HepG2 (cell line): ENCODE measurements around the gene CHIC2. TPM values are rescaled to one million over a fixed set of nuclear protein-coding genes. Genes with fewer than 3 reads are reported as not detected.
A peak's percentile ranks its signal among the peaks of the same experiment; 100 is the strongest.

Source experiments
- AFF4 ChIP-seq: sonication (generic); formaldehyde crosslinking; IDR thresholded peaks from 2 replicates; pipeline ENCODE4 v1.4.0; 2020; ENCODE audit warnings: missing genetic modification reagents
- CEBPG ChIP-seq: IDR thresholded peaks from 2 replicates; pipeline ENCODE4 v1.6.1; 2016
- CREM ChIP-seq, 2 experiments: sonication (generic) in 1 of 2; formaldehyde crosslinking in 1 of 2; IDR thresholded peaks; 2 replicates each; pipeline versions ENCODE4 v1.4.0 to v1.6.1; 2016 to 2020; ENCODE audit warnings: antibody characterized with exemption in 1 of 2, mild to moderate bottlenecking in 1 of 2, missing genetic modification reagents in 1 of 2
- DDIT3 ChIP-seq: sonication (generic); formaldehyde crosslinking; IDR thresholded peaks from 2 replicates; pipeline ENCODE4 v1.4.0; 2020; ENCODE audit warnings: mild to moderate bottlenecking, missing genetic modification reagents
- FOXJ3 ChIP-seq: sonication (generic); formaldehyde crosslinking; IDR thresholded peaks from 2 replicates; pipeline ENCODE4 v1.4.0; 2020; ENCODE audit warnings: missing genetic modification reagents, mild to moderate bottlenecking, borderline replicate concordance
- FOXK1 ChIP-seq: sonication (generic); formaldehyde crosslinking; IDR thresholded peaks from 2 replicates; pipeline ENCODE4 v1.4.0; 2020; ENCODE audit warnings: low read depth, missing genetic modification reagents, borderline replicate concordance
- JUN ChIP-seq: sonication (generic); formaldehyde crosslinking; IDR thresholded peaks from 2 replicates; pipeline ENCODE4 v1.4.0; 2020; ENCODE audit warnings: mild to moderate bottlenecking, missing genetic modification reagents
- JUNB ChIP-seq: sonication (generic); formaldehyde crosslinking; IDR thresholded peaks from 2 replicates; pipeline ENCODE4 v1.8.0; 2022; ENCODE audit warnings: missing genetic modification reagents, mild to moderate bottlenecking, borderline replicate concordance
- MBNL3 ChIP-seq: fragments of 250-450 bp; sonication (Bioruptor Pico); conservative IDR thresholded peaks from 2 replicates; pipeline ENCODE4 v1.8.0; 2022; ENCODE audit warnings: mild to moderate bottlenecking, inconsistent platforms
- MIER3 ChIP-seq: IDR thresholded peaks from 2 replicates; pipeline ENCODE4 v1.6.1; 2016; ENCODE audit warnings: missing compliant biosample characterization, borderline replicate concordance
- PHF20 ChIP-seq: sonication (generic); formaldehyde crosslinking; IDR thresholded peaks from 2 replicates; pipeline ENCODE4 v1.5.0; 2020; ENCODE audit warnings: mild to moderate bottlenecking, missing genetic modification reagents
- SKI ChIP-seq: fragments of 450-650 bp; IDR thresholded peaks from one replicate; pipeline ENCODE4 v1.6.1; 2018; ENCODE audit warnings: mild to moderate bottlenecking; ENCODE audit not compliant: partially characterized antibody
- SMARCC2 ChIP-seq: fragments of 450-650 bp; IDR thresholded peaks from 2 replicates; pipeline ENCODE4 v1.6.1; 2017; ENCODE audit warnings: antibody characterized with exemption, mild to moderate bottlenecking
- SNAPC5 ChIP-seq: sonication (generic); formaldehyde crosslinking; IDR thresholded peaks from 2 replicates; pipeline ENCODE4 v1.8.1; 2023; ENCODE audit warnings: mild to moderate bottlenecking, missing genetic modification reagents, borderline replicate concordance
- ZFP91 ChIP-seq: sonication (generic); formaldehyde crosslinking; IDR thresholded peaks from 2 replicates; pipeline ENCODE4 v1.9.0; 2022; ENCODE audit warnings: missing genetic modification reagents, mild to moderate bottlenecking, borderline replicate concordance
- ZNF205 ChIP-seq: IDR thresholded peaks from 2 replicates; pipeline ENCODE4 v1.6.1; 2018; ENCODE audit warnings: missing biosample characterization, missing genetic modification reagents
- ZNF337 ChIP-seq: sonication (generic); formaldehyde crosslinking; IDR thresholded peaks from 2 replicates; pipeline ENCODE4 v1.5.1; 2020; ENCODE audit warnings: missing genetic modification reagents, low read depth, mild to moderate bottlenecking, borderline replicate concordance
- ZNF484 ChIP-seq: sonication (generic); formaldehyde crosslinking; IDR thresholded peaks from 2 replicates; pipeline ENCODE4 v1.5.1; 2020; ENCODE audit warnings: mild to moderate bottlenecking, low read depth, missing genetic modification reagents, borderline replicate concordance
- ZNF513 ChIP-seq: sonication (generic); formaldehyde crosslinking; conservative IDR thresholded peaks from 2 replicates; pipeline ENCODE4 v1.5.0; 2020; ENCODE audit warnings: missing genetic modification reagents
- ZNF710 ChIP-seq: sonication (generic); formaldehyde crosslinking; IDR thresholded peaks from 2 replicates; pipeline ENCODE4 v1.5.0; 2020; ENCODE audit warnings: mild to moderate bottlenecking, missing genetic modification reagents, borderline replicate concordance
- polyA plus RNA-seq, 8 experiments: library from polyadenylated mRNA; depleted of rRNA in 3 of 8; stranded (reverse) in 7 of 8; unstranded in 1 of 8; fragments of >200 nt; fragmentation: Illumina TruSeq in 4 of 8; extraction: Trizol in 4 of 8; gene quantifications; 2 replicates each; pipeline versions ENCODE4 v1.2.1 to v1.2.3, GENCODE V29; 2011 to 2016; ENCODE audit warnings: low read depth in 4 of 8, missing spikeins in 1 of 8, mixed read lengths in 1 of 8; ENCODE audit not compliant: insufficient read depth in 1 of 8
- total RNA-seq, 5 experiments: library from RNA; depleted of rRNA; stranded (reverse); fragments of >200 nt; fragmentation: Illumina TruSeq; extraction: Trizol; gene quantifications; 2 replicates each; pipeline ENCODE4 v1.2.3, GENCODE V29; 2016; ENCODE audit warnings: low read depth in 1 of 5

Gene CHIC2
- total and polyA plus RNA-seq, 2 of the 13 experiments (the other 11 are each of a cell fraction or from before 2014, with no cell fraction given): 10.0 to 17.2 TPM

GRCh38 chr4:54082168-54082567 lies 17.8 kb upstream of the CHIC2 start (continued):
- TF ChIP-seq ZNF513 (CRISPR knock-in tag) (no peak), PHF20 (CRISPR knock-in tag) (no peak), CEBPG (CRISPR knock-in tag) (peak; percentile 61; the same call in 1 of the 2 replicates), AFF4 (no peak), ZFP91 (CRISPR knock-in tag) (no peak), JUNB (CRISPR knock-in tag) (peak; percentile 90; the same call in 1 of the 2 replicates), DDIT3 (CRISPR knock-in tag) (no peak), ZNF337 (CRISPR knock-in tag) (no peak), CREM (IDR thresholded peaks at IDR 0.05) (peak; percentile 53), CREM (CRISPR knock-in tag; IDR thresholded peaks at IDR 0.05) (no peak), ZNF710 (CRISPR knock-in tag) (no peak; the same call in 1 of the 2 replicates), ZNF484 (CRISPR knock-in tag) (no peak), ZNF205 (CRISPR knock-in tag) (0 out of 2 replicates have a peak, but pooled peaks have one; percentile 23), FOXK1 (CRISPR knock-in tag) (peak; percentile 84), MBNL3 (CRISPR knock-in tag) (no peak), FOXJ3 (CRISPR knock-in tag) (peak; percentile 36; the same call in 1 of the 2 replicates), JUN (CRISPR knock-in tag) (peak; percentile 92), SNAPC5 (CRISPR knock-in tag) (no peak), MIER3 (peak; percentile 70; the same call in 1 of the 2 replicates), SMARCC2 (0 out of 2 replicates have a peak, but pooled peaks have one; percentile 75), SKI (peak; percentile 75)
